Activated CD8-positive, alpha-beta memory T cell treated with anti-CD3 and anti-CD28 coated beads, Interleukin-2, amount 50 U/mL, for 1 hour (primary cell): ENCODE data around the gene EXT2.

ENCODE experiments used
- DNase-seq: peaks from one replicate; pipeline ENCODE4 v3.0.0-alpha.2; 2020; ENCODE audit errors: extremely low read depth

The EXT2 gene

DNA sequence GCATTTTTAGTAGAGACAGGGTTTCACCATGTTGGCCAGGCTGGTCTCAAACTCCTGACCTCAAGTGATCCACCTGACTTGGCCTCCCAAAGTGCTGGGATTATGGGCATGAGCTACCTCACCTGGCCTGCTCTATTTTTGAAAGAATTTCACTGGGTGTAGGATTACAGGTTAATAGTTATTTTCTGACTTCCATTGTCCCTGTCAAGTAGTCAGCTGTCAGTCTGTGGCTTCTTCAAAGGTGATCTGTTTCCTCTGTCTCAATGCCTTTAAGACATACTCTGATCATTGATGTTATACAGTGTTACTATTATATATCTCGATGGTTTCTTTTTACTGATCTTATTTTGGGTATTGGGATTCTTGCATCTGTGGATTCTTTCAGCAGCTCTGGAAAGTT lies 10.1 kb upstream of the EXT2 start:
- no peak for DNase-seq

- no peak for DNase-seq
These were observed 7.1 kb upstream of the EXT2 start for GRCh38 chr11:44088377-44088776.

- no peak for DNase-seq
These were observed 6.6 kb upstream of the EXT2 start for GRCh38 chr11:44088871-44089270.

DNA sequence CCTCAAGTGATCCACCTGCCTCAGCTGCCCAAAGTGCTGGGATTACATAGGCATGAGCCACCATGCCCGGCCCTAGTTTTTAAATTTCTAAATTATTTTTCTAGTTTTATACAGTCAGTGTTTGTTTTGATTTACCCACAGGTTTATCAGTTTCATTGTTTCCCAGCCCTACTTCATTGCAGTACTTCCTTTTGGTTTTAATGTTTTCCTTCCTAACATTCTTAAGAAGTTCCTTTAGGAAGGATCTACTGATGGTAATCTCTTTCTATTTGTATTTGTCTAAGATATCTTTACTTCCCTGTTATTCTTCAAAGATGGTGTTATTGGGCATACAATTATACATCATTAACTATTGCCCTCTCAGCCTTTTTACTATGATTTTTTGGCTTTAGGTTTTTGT lies 4.9 kb upstream of the EXT2 start:
- DNase-seq, result no peak

- peak; percentile 63 for DNase-seq
These were observed 1.1 kb upstream of the EXT2 start for GRCh38 chr11:44094260-44094868.

- DNase-seq, result no peak
These were observed 1.1 kb downstream of the EXT2 start for GRCh38 chr11:44096360-44097185.

- DNase-seq, result no peak
These were observed 2.3 kb downstream of the EXT2 start for GRCh38 chr11:44097821-44098220.

GRCh38 chr11:44101098-44101497 lies 5.6 kb downstream of the EXT2 start:
- no peak for DNase-seq

DNA sequence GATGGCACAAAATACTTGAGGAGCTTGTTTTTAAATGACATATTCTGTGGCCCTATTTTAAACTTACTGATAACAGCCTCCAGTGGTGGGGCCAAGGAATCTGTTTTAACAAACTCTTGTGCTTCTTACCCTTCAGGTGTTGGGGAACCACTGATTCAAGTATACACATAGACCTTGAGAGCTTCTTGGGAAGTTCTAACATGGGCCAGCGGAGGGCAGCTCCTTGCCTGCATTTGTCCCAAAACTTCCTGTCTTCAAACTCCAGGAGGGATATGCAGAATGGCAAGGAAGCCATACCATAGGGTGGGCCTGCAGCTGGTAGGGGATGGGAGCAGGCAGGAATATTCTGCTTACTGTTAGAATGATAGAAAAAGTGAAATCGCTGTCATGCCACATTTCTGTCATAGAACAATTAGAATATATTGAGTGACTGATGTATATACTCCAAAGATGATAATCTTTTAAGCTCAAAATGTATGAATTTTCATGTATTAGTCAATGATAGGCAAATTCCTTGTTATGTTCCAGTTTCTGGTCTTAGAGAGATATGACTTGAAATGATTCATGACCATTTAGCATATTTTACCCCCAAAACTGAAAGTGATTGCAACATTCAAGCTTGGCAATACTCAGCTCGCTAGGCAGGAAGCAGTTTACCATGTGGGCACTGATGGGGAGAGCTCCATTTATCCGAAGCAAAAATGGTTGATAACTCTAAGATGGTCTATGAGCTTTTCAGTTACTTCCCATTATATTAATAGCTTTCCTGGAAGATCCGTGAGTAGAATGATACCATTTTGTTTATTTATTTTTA lies 9.2 kb downstream of the EXT2 start:
- no peak for DNase-seq

DNA sequence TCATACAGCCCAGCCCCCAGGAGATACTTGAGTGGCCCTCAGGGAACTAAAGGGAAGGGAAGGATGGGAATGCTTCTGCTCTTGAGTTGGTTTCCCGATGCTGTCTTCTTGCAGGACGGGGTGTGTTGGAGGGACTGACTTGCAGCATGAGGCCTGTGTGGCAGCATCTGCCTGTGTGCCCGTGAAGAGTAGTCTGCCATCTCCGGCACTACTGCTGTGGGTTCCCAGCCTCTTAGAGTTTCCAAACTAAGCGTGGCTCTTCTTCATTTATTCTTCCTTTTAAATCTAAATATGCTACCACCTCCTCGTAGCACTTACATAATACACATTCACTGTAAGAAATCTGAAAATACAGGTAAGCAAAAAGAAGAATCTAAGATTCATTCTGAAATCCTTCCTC lies 12.8 kb downstream of the EXT2 start:
- DNase-seq, result no peak

DNA sequence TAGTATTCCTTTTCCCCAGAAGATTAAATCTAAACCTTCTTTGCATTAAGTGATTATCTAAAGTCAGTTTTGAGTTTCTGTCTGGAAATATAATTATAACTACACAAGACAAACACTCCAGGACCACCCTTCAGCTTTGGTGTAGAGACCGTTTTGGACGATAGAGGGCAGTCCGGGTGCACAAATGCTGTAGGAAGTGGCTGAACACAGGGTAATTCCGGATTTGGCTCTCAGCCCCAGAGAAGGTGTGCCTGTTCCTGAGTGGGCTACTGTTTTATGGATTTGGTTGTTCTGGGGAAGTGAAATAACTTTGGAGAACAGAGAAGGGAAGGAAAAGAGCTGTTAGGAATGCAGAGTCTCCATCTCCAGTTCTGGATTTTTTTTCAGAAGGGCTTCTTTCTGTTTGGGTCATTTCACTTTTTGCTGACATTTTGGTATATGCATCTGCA lies 14.8 kb downstream of the EXT2 start:
- no peak for DNase-seq

DNA sequence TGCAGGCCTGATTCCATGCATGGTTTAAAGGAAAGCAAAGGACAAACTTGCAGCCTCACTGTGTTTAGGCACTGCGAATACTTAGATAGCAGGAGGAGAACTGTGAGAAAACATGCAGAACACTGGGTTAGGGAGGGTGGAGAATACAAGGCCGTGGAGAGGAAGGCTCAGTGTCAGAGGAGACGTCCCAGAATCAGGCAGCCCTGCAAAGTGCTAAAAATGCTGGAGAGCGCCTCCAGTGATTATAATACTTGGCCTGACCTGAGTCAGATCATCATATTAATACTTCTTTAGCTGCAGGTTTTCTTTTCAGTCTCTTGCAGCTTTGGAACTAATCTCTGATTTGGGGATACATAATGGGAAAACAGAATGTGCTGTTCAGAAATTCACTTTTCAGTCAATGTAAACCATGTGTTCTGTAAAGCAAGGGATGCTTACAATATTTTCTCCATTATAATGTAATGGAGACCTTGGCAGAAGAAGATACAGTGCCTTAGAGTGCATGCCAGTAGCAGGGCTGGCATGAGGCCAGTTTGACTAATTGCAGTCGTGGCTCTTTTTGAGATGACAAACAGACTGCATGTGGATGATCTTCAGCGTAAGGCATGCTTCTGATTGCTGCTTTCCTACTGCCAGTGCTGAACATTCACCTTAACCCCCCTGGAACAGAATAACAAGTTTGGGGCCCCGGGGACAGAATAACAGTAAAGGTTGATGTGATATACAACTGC lies 16.8 kb downstream of the EXT2 start:
- no peak for DNase-seq

DNA sequence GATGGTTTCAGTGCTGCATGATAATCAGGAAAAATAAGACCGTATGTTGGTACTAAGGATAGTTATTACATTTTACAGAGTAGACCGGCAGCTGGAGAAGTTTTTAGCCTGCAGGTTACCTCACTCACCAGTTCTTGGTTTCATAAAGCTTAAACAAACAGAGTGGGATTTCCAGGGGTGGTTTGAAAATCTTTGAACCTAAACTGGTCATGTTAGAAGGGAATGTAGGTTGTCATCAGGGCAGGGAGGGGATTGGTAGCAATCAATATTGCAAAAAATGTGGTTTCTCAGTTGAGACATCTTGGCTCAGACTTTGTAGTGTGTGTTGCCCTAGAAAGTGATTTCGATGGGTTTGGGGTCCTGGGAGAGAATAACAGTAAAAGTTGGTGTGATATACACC lies 17.5 kb downstream of the EXT2 start:
- DNase-seq, result no peak

- DNase-seq, result no peak
These were observed 18.1 kb downstream of the EXT2 start for GRCh38 chr11:44113572-44113971.

GRCh38 chr11:44116234-44116830 lies 20.9 kb downstream of the EXT2 start:
- DNase-seq, result no peak

GRCh38 chr11:44120169-44120568 lies 24.7 kb downstream of the EXT2 start:
- no peak for DNase-seq

DNA sequence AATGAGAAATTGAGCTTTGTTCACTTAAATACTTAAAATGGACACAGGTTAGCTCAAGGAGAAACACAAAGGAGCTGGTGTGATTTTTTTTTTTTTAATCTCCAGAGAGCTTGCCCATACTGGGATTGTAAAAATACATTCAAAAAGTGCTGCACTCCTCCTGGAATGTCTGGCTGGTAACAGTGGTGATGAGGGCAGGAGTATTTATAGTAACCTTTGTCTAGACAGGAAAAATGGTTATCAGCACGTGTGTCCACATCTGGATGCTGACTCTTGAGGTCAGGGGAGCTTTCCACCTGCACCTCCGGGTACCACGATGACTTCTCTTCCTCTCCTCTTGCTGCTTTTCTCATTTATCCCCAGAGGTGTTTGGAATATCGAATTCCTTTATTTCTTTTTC lies 30.1 kb downstream of the EXT2 start:
- DNase-seq, result no peak

GRCh38 chr11:44126304-44126703 lies 30.8 kb downstream of the EXT2 start:
- DNase-seq, result no peak

GRCh38 chr11:44127130-44127529 lies 31.7 kb downstream of the EXT2 start:
- DNase-seq, result no peak

DNA sequence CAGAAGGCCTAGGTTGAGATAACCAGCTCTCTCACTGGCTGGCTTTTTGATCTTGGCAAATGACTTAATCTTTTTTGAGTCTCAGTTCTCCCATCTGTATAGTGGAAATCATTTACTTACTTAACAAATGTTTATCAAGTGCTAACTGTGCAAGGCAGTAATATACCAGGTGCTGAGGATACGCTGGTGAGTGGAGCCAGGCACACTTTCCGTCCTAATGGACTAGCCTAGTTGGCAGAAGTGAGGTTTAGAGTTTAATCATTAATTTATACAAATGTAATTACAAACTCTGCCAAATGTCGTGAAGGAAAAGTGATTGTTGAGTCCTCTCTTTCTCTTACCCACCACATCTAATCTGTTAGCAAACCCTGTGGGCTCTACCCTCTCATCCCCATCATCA lies 33.3 kb downstream of the EXT2 start:
- no peak for DNase-seq

DNA sequence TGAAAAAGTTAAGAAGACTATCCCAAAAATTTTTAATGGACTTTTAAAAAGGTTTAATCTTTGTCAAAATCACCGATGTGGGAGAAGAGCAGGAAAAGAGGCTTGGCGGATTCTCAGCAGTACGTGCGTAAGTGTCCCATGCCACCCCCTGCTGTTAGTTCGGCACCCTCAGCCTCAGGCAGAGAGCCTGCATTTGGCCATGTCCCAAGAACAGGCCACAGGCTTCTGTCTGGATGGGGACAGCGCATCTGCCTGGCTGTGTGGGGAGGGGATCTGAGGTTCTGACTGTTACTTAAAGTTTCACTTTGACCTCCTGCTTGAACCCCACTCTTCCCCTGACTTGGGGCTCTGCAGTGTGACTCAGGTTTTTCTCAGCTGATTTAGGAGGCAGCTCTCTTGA lies 35.3 kb downstream of the EXT2 start:
- DNase-seq, result no peak
